PC-9 (cell line): Measurements from ENCODE around the gene HOXC12. TPM values are rescaled to one million over a fixed set of nuclear protein-coding genes. Genes with fewer than 3 reads are reported as not detected.

Experiments used
- BruUV-seq: library from RNA; stranded (reverse); fragments of 400-500 nt; replicated peaks from 2 replicates; lab custom pipeline; 2021; lab: Mats Ljungman, UMichigan
- CTCF ChIA-PET: fragments of 300-600 bp; sonication (Branson Sonifier 250); formaldehyde crosslinking; loops from one replicate; lab custom pipeline; 2022; ENCODE audit warnings: antibody characterized with exemption; lab: Charles Lee
- POLR2A ChIA-PET: fragments of 300-600 bp; sonication (Branson Sonifier 250); formaldehyde crosslinking; loops from one replicate; lab custom pipeline; 2022; ENCODE audit warnings: antibody characterized with exemption; ENCODE audit not compliant: unreplicated experiment; lab: Charles Lee
- DNase-seq, 2 experiments: peaks; one replicate each; pipeline versions ENCODE4 v3.0.0 to v3.0.0-alpha.2; 2015 to 2022; ENCODE audit warnings: mixed read lengths in 1 of 2
- H2AFZ ChIP-seq: fragments of 200-600 bp; sonication (generic); 2 replicates; pipeline ENCODE4 v1.8.1; 2017; ENCODE audit warnings: antibody characterized with exemption
- H3F3A ChIP-seq: fragments of 200-600 bp; sonication (generic); 2 replicates; pipeline ENCODE4 v1.8.1; 2017; ENCODE audit warnings: antibody characterized with exemption, mild to moderate bottlenecking, low read depth; ENCODE audit not compliant: insufficient read depth
- H3K27ac ChIP-seq: fragments of 200-600 bp; sonication (generic); 2 replicates; pipeline ENCODE4 v1.6.1; 2016; ENCODE audit warnings: mixed run types
- H3K27me3 ChIP-seq: fragments of 200-600 bp; sonication (generic); 2 replicates; pipeline ENCODE4 v1.6.1; 2016; ENCODE audit warnings: low read depth, mixed run types; ENCODE audit not compliant: insufficient read depth
- H3K36me3 ChIP-seq: fragments of 200-600 bp; sonication (generic); 2 replicates; pipeline ENCODE4 v1.6.1; 2016; ENCODE audit warnings: low read depth, mixed run types
- H3K4me1 ChIP-seq: fragments of 200-600 bp; sonication (generic); replicated peaks from 2 replicates; pipeline ENCODE4 v1.6.1; 2016; ENCODE audit warnings: mixed run types; ENCODE audit not compliant: insufficient read depth
- H3K4me2 ChIP-seq: fragments of 200-600 bp; sonication (generic); 2 replicates; pipeline ENCODE4 v1.6.1; 2017; ENCODE audit warnings: mixed run types
- H3K4me3 ChIP-seq: fragments of 200-600 bp; sonication (generic); 2 replicates; pipeline ENCODE4 v1.6.1; 2016; ENCODE audit warnings: mixed run types
- H3K79me2 ChIP-seq: fragments of 200-600 bp; sonication (generic); 2 replicates; pipeline ENCODE4 v1.6.1; 2017; ENCODE audit warnings: low read depth, mixed run types
- H3K9me2 ChIP-seq: fragments of 200-600 bp; sonication (generic); 2 replicates; pipeline ENCODE4 v1.8.1; 2017; ENCODE audit warnings: mild to moderate bottlenecking; ENCODE audit not compliant: insufficient read depth
- H3K9me3 ChIP-seq: fragments of 200-600 bp; sonication (generic); 2 replicates; pipeline ENCODE4 v1.8.1; 2016; ENCODE audit warnings: low read depth; ENCODE audit not compliant: insufficient read depth
- H4K20me1 ChIP-seq: fragments of 200-600 bp; sonication (generic); 2 replicates; pipeline ENCODE4 v1.8.1; 2017; ENCODE audit not compliant: insufficient read depth
- EZH2 ChIP-seq: fragments of 200-600 bp; sonication (generic); IDR thresholded peaks from 2 replicates; pipeline ENCODE4 v1.8.0; 2017; ENCODE audit warnings: antibody characterized with exemption, low read depth
- intact Hi-C: fragments of 100-400 bp; cut with micrococcal nuclease; formaldehyde crosslinking; loops from one replicate; pipeline ENCODE4 v1.10.0; 2022; ENCODE audit not compliant: unreplicated experiment
- total RNA-seq: library from RNA; stranded (reverse); gene quantifications from 2 replicates; pipeline ENCODE4 v1.2.3, GENCODE V29; 2021
- TF ChIP-seq, protein P1 (sequence below): fragments of 200-600 bp; sonication (generic); conservative IDR thresholded peaks from 2 replicates; pipeline ENCODE4 v1.6.1; 2017; ENCODE audit warnings: mixed run types, antibody characterized with exemption, mild to moderate bottlenecking, moderate library complexity

HOXC12 gene
- total RNA-seq, 1 experiment from 2014 or later: 0.24 TPM

GRCh38 chr12:53983950-53984572 is 29.4 kb downstream of the HOXC12 start:
- Histone ChIP-seq H3K27ac (no peak overlapping the region), H3K4me3 (no peak overlapping the region), H3K4me2 (peak overlapping the region; percentile 44; the same call in 1 of the 2 replicates), H2AFZ (no peak overlapping the region), H4K20me1 (no peaks in the 10 kb centered on the region), H3K4me1 (peaks cover 14% of the 10 kb centered on the region), H3K27me3 (no peaks in the 10 kb centered on the region), H3K9me3 (no peaks in the 10 kb centered on the region), H3K9me2 (no peaks in the 10 kb centered on the region), H3F3A (peaks cover 9% of the 10 kb centered on the region; the same call in 1 of the 2 replicates), H3K36me3 (no peaks in the 10 kb centered on the region), H3K79me2 (no peaks in the 10 kb centered on the region)
- intact Hi-C loops: no loop called here
- POLR2A ChIA-PET: no interaction called here
- CTCF ChIA-PET: interaction anchor here (0.7 kb wide), 2 partner anchors 132 to 215 kb away, joined by 3 to 4 read pairs; no protein-coding TSS in a partner anchor
- no peak for DNase-seq
- TF ChIP-seq, protein P1, sequence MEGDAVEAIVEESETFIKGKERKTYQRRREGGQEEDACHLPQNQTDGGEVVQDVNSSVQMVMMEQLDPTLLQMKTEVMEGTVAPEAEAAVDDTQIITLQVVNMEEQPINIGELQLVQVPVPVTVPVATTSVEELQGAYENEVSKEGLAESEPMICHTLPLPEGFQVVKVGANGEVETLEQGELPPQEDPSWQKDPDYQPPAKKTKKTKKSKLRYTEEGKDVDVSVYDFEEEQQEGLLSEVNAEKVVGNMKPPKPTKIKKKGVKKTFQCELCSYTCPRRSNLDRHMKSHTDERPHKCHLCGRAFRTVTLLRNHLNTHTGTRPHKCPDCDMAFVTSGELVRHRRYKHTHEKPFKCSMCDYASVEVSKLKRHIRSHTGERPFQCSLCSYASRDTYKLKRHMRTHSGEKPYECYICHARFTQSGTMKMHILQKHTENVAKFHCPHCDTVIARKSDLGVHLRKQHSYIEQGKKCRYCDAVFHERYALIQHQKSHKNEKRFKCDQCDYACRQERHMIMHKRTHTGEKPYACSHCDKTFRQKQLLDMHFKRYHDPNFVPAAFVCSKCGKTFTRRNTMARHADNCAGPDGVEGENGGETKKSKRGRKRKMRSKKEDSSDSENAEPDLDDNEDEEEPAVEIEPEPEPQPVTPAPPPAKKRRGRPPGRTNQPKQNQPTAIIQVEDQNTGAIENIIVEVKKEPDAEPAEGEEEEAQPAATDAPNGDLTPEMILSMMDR: no peak
- TF ChIP-seq EZH2: no peak
- BruUV-seq: no TSS peak

DNA sequence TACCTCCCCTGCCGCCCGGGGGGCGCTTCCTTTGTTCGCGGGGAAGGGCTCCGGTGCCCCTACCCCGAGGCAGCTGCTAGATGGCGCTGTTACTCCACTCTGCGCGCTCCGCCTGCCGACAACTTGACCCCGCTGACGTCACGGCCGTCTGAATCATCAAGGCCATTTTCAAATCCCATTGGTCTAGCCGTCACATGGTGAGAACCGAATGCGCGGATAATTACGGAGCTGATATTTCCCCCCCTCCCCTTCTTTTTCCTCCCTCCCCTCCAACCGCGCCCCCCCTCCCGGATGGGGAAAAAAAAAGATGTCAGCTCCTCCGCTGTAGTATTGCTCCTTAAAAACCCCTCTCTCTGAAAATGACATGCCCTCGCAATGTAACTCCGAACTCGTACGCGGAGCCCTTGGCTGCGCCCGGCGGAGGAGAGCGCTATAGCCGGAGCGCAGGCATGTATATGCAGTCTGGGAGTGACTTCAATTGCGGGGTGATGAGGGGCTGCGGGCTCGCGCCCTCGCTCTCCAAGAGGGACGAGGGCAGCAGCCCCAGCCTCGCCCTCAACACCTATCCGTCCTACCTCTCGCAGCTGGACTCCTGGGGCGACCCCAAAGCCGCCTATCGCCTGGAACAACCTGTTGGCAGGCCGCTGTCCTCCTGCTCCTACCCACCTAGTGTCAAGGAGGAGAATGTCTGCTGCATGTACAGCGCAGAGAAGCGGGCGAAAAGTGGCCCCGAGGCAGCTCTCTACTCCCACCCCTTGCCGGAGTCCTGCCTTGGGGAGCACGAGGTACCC is 30.4 kb downstream of the HOXC12 start, which contains the start of gene HOXC10:
TSS of gene HOXC10 (plus strand) at position 246 of the 791 bp plus-strand sequence. CDS start at position 360, 114 bp downstream.
- BruUV-seq: no TSS peak
- no peak for TF ChIP-seq EZH2
- TF ChIP-seq, protein P1: peak; percentile 68

DNA sequence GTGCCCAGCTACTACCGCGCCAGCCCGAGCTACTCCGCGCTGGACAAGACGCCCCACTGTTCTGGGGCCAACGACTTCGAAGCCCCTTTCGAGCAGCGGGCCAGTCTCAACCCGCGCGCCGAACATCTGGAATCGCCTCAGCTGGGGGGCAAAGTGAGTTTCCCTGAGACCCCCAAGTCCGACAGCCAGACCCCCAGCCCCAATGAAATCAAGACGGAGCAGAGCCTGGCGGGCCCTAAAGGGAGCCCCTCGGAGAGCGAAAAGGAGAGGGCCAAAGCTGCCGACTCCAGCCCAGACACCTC is 30.9 kb downstream of the HOXC12 start:
- H3K27ac ChIP-seq: no peak overlapping the region

More for the DNA sequence above, 30.4 kb downstream of the HOXC12 start, which contains the start of gene HOXC10:
- no peaks in the 10 kb centered on the region for H3K27me3 ChIP-seq
- no peaks in the 10 kb centered on the region for H3K9me3 ChIP-seq
- POLR2A ChIA-PET: interaction anchor here (0.6 kb wide), 1 partner anchor 152 kb away, joined by 4 read pairs; no protein-coding TSS in a partner anchor
- no peaks in the 10 kb centered on the region for H4K20me1 ChIP-seq
- no peak within 1 kb of the TSS for H3K27ac ChIP-seq
- CTCF ChIA-PET: interaction anchor here (0.6 to 1.2 kb wide), 9 partner anchors 13 to 486 kb away, joined by 3 to 13 read pairs (median 6); partner anchors contain the start of gene MAP3K12
- H3K4me3 ChIP-seq: peak within 1 kb of the TSS; percentile 8; the same call in 1 of the 2 replicates
- no peaks in the 10 kb centered on the region for H3K9me2 ChIP-seq
- peak; percentile 58 to 77 for DNase-seq
- H3K79me2 ChIP-seq: no peaks in the 10 kb centered on the region
- H3K4me2 ChIP-seq: peak within 1 kb of the TSS; percentile 65
- intact Hi-C loops: loop anchor here (1.0 to 5.0 kb wide), 3 partner anchors 118 to 283 kb away; no protein-coding TSS in a partner anchor
- peaks cover 22% of the 10 kb centered on the region for H3K4me1 ChIP-seq
- H3K36me3 ChIP-seq: no peaks in the 10 kb centered on the region
- H3F3A ChIP-seq: peaks cover 9% of the 10 kb centered on the region; the same call in 1 of the 2 replicates
- H2AFZ ChIP-seq: no peak within 1 kb of the TSS

More for the DNA sequence above, 30.9 kb downstream of the HOXC12 start:
- Histone ChIP-seq H3K4me3 (no peak overlapping the region), H2AFZ (no peak overlapping the region), H3K27me3 (no peaks in the 10 kb centered on the region), H3K79me2 (no peaks in the 10 kb centered on the region), H3K36me3 (no peaks in the 10 kb centered on the region), H3K4me2 (no peak overlapping the region), H3K4me1 (peaks cover 22% of the 10 kb centered on the region), H3K9me3 (no peaks in the 10 kb centered on the region), H3F3A (peaks cover 9% of the 10 kb centered on the region; the same call in 1 of the 2 replicates), H4K20me1 (no peaks in the 10 kb centered on the region), H3K9me2 (no peaks in the 10 kb centered on the region)
- ChIA-PET CTCF (interaction anchor here (1.2 kb wide), 1 partner anchor 222 kb away, joined by 3 read pairs; no protein-coding TSS in a partner anchor), POLR2A (no interaction called here)
- no TSS peak for BruUV-seq
- DNase-seq: no peak
- intact Hi-C loops: loop anchor here (1.0 to 5.0 kb wide), 3 partner anchors 118 to 283 kb away; no protein-coding TSS in a partner anchor
- TF ChIP-seq, protein P1: no peak
- TF ChIP-seq EZH2: no peak
